Measurements from ENCODE around the gene COX4I2.

GRCh38 chr20:31669876-31670275, 32.2 kb downstream of the COX4I2 start:
- no peak for TF ChIP-seq CTCF (IDR thresholded peaks at IDR 0.05)
- no peak for TF ChIP-seq POLR2A (IDR thresholded peaks at IDR 0.05; ENCODE audit: low read depth)
- TF ChIP-seq POLR2AphosphoS5 (IDR thresholded peaks at IDR 0.05): no peak

Measured in esophagus muscularis mucosa (tissue), 3 donors.